NCI-H1048 (cell line): ENCODE measurements around the gene NR3C2.
A peak's percentile ranks its signal among the peaks of the same experiment; 100 is the strongest.

Experiments used
- DNase-seq: peaks from one replicate; lab custom pipeline; 2025; lab: John Stamatoyannopoulos, UW

Gene NR3C2

GRCh38 chr4:148441986-148442831, at the start of gene NR3C2:
TSS of gene NR3C2 (minus strand) at chr4:148442414.
- DNase-seq, result peak; percentile 95

GRCh38 chr4:148487181-148487580, 45.0 kb upstream of the NR3C2 start:
- no peak for DNase-seq

GRCh38 chr4:148481636-148482035, 39.4 kb upstream of the NR3C2 start:
- no peak for DNase-seq

GRCh38 chr4:148477276-148477675, 35.1 kb upstream of the NR3C2 start:
- DNase-seq, result no peak

- DNase-seq, result no peak
Observed at GRCh38 chr4:148469938-148470337, 27.7 kb upstream of the NR3C2 start.

- DNase-seq, result no peak
Observed at GRCh38 chr4:148454835-148455234, 12.6 kb upstream of the NR3C2 start.

GRCh38 chr4:148453833-148454232, 11.6 kb upstream of the NR3C2 start:
- DNase-seq, result no peak

- no peak for DNase-seq
Observed at GRCh38 chr4:148452970-148453369, 10.8 kb upstream of the NR3C2 start.

GRCh38 chr4:148449921-148450320, 7.7 kb upstream of the NR3C2 start:
- no peak for DNase-seq

- DNase-seq, result no peak
Observed at GRCh38 chr4:148448141-148448540, 5.9 kb upstream of the NR3C2 start.

GRCh38 chr4:148447681-148448080, 5.5 kb upstream of the NR3C2 start:
- DNase-seq, result no peak

GRCh38 chr4:148445860-148446330, 3.7 kb upstream of the NR3C2 start:
- no peak for DNase-seq

GRCh38 chr4:148445071-148445859, 3.1 kb upstream of the NR3C2 start:
- no peak for DNase-seq

GRCh38 chr4:148444296-148445070, 2.3 kb upstream of the NR3C2 start:
- no peak for DNase-seq

- DNase-seq, result no peak
Observed at GRCh38 chr4:148443512-148444295, 1.5 kb upstream of the NR3C2 start.

- no peak for DNase-seq
Observed at GRCh38 chr4:148442832-148443511, 758 bp upstream of the NR3C2 start.

- no peak for DNase-seq
Observed at GRCh38 chr4:148441624-148441985, 609 bp downstream of the NR3C2 start.

GRCh38 chr4:148438047-148438446, 4.2 kb downstream of the NR3C2 start:
- no peak for DNase-seq

GRCh38 chr4:148437439-148437838, 4.8 kb downstream of the NR3C2 start:
- DNase-seq, result no peak

GRCh38 chr4:148436512-148436911, 5.7 kb downstream of the NR3C2 start:
- no peak for DNase-seq
